HG03342 (cell line): Measurements from ENCODE around the gene ATP2B2.

Source experiments
- ATAC-seq: cut with Tn5 transposase; IDR thresholded peaks from one replicate; pipeline ENCODE4 v1.9.1; 2021; ENCODE audit warnings: mild to moderate bottlenecking, moderate library complexity; ENCODE audit not compliant: unreplicated experiment

ATP2B2 gene

DNA sequence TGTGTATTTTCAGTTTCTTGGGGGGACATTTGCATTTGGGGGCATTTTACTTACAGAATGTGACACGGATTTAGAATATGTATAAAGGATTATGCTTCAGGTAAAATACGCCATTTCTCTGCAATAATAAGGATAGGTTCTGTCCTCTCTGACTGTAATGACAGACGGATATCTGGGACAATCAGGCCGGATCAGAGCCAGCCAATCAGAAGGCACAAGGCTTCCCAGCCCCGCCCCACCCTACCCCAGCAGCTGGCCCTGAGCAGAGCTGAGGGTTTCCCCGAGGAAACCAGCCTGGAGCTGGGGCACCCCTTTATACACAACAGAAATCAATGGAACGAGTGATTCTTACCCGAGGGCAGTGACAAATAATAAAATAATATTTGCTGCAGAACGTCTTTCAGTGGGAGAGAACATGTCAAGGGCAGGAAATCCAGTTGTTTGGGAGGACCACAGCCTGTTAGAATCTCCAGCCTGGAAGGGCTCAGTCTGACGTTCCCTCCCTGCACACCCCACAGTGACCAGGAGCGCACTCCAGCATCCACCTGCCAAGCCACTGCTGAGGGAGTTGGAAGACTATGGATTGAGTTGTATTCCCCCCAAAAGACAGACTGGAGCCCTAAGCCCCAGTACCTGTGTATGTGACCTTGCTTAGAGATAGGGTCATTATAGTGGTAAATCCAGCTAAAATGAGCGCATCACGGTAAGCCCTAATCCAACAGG is 154.2 kb downstream of the ATP2B2 start:
- no peak for ATAC-seq

DNA sequence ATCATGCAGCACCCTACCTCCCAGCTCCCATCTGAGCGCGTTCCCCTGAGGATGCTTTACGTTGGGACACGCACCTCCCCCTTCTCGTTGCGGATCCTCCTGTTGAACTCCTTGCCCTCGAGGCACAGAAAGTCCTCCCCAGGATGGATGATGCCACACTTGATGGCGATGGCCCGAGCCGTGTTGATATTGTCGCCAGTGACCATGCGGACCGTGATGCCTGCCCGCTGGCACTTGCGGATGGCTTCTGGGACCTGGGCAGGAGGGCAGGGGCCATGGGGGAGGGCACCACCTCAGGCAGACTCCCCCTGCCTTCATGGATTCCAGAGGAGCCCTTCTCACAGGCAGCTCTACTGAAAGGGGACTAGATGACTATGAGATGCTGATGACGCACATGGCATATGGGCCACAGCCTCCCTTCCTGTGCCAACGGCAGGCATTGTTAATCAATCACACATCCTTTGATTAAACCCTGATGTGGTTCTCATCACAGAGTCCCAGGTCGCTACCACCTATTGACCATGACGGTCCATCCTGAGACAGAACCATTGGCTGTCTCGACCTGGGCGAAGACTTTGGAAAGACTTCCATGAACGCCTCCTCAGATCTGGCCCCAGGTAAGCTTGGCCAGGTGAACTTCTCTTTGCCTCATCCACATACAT is 154.9 kb downstream of the ATP2B2 start:
- no peak for ATAC-seq

DNA sequence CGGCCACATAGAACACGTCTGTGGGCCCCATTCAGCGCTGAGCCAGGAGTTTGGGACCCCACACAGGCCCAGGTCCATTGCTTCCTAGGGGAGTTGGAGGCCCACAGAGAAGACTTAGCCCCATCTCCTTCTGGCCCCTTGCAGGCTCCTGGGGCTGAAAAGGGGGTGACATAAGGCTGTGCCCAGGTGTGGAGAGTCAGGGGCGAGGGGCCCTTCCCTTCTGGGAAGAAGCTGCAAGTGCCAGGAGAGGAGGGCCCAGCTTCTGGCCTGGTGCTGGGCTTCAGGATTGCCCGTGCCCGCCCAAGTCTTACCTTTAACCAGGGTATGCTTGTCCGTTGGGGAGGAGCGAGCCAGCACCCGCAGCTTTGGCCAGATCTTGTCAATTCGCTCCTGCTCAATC is 155.6 kb downstream of the ATP2B2 start:
- ATAC-seq: no peak

DNA sequence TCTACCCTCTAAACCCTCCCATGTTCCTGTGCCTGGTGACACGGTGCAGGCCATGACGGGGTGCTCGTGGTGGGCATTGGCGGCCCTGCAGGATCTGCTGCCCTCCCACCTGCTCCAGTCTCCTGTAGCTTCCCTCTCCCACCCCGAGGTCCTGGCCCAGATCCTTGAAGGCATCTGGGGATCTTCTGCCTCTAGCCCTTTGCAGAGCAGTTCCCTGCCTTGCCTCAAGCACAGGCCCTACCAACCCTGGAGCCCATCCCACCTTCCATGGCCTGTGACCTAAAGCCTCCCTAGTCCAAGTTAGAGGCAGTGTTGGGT is 157.0 kb downstream of the ATP2B2 start:
- no peak for ATAC-seq

DNA sequence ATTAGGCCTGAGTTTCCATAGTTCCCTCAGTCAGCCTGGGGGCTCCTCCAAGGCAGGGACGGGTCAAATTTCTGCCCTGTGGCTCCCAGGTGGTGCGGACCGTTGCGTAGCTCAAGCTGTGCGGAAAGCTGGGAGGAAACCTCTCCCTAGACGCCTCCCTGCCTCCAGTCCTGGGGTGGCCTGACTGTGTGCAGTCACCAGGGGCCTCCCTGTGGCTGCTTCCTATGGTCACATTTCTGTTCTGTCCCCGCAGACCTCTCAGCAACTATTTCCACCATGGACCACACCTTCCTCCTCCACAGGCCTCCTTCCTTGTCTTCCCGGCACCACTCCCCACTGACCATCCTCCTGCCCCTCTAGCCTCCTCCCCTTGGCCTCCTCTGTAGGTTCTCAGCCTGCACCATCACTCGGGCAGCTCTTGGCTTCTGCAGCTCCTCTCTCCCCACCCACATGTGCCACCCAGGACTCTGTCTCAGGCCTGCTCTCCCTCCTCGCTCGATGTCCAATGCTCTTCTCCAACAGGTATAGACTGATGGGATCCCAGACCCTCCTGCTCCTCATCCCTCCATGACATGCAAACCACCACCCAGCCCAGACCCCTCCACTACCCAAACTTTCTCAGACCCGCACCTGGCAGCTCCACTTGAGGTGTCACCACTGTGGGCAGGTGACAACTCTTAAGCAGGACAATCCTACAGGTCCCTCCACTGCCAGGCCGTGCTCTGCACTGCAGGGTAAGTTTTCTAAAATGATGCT is 157.6 kb downstream of the ATP2B2 start:
- ATAC-seq: no peak

DNA sequence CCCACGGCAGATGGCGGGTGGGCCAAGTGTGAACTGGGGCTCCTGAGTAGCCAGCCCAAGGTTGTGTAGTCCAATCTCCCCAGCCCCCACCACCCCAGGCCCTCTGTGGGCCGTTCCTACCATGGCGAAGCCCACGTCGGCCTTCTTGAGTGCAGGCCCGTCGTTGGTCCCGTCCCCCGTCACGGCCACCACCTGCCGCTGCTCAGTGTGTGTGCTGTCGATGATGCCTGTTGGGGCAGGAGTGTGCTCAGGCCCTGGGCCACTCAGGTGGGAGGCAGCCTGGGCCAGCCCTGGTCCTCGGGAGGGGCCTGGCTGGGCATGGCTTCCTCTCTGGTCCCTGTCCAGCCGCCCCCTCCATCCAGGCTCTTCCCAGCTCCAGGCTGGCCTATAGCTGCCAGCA is 159.5 kb downstream of the ATP2B2 start:
- no peak for ATAC-seq

DNA sequence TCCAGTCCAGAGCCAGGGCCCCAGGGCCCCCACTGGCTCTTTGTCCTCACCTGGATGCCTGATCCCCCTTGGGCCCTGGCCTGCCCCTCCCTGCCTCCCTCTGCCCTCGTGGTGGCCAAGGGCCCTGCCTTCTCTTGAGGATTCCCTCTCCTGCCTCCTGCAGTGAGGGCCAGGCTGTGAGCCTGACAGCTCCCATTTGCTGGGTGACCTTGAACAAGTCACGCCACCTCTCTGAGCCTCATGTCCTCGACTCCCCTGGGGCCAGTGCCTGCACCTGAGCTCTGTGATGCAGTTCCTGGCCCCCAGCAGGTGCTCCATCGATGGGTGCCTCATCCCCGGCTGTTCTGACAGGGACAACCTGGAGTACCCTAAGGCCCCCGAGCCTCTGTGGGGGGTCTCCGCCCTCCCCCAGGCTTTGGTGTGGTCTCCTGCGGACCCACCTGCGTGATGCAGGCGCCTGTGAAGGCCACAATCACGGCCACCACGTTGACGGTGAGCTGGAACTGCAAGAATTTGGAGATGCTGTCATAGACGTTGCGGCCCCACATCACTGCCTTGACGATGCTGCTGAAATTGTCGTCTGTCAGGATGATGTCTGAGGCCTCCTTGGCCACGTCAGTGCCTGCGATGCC is 160.3 kb downstream of the ATP2B2 start:
- ATAC-seq: no peak

DNA sequence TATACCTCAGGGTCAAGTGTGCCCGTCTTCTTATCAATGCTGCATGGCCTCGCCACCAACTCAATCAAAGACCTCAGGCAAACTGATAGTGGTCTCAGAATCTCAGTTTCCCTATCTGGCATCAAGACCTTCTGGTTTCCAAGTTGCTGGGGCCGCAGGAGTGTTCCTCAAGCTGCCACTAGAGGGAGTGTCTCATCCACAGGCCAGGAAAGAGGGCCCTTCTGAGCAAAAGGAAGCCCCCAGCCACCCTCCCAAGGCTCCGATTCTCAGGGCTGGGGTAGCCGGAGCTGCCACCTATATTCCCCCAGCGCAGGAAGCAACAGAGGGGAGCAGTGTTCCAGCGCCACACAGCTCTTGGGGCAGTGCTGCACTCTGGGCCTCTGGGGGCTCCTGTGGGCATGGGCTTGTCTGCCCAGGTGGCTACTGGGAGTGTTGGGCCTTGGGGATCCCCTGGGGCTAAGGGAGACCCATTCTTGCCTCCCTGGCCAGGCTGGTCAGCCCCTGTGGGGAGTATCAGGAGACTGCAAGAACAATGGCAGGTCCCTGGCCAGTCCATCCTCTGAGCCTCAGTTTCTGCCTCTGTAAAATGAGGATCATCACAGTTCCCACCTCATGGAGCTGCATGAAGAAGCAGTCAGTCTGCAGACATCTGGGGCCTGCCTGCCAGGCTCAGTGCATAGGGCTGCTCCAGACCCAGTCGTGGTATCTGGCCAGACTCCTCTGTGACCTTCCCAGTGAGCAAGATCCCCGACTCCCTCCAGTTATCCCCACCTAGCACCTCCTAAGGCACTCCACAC is 161.0 kb downstream of the ATP2B2 start:
- no peak for ATAC-seq

DNA sequence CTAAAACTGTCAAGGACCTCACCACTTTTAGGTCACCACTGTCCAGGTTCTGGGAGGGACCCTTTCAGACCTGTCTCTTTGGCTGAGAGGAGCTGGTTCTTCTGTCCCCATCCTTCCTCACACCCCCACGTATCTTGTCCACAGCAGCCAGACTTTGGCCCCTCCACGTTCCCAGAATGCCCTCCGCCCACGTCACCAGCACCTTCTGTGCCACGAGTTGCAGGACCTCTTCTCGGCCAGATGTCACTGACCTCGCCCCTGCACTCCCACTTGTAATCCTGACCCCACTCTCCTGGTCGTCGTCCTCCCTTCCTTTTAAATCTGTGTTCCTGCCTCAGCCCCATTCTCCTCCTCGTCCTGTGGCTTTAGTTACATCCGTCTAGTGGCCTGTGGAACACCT is 161.9 kb downstream of the ATP2B2 start:
- no peak for ATAC-seq

DNA sequence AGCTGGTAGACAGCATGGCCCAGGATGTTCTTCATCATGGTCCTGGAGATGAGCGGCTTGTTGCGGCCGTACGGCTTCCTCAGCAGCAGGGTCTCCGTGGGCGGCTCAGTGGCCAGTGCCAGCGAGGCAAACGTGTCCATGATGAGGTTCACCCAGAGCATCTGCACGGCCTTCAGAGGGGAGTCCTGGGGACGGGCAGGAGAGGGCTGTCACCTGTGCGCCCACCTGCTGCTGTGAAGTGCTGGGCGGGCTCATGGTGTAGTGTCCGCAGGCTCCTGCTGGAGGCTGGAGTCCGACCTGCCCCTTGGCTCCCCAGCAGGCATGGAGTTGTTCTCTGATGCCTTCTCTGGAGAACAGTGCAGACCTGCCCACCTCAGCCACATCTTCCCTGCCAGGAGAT is 162.6 kb downstream of the ATP2B2 start:
- no peak for ATAC-seq

DNA sequence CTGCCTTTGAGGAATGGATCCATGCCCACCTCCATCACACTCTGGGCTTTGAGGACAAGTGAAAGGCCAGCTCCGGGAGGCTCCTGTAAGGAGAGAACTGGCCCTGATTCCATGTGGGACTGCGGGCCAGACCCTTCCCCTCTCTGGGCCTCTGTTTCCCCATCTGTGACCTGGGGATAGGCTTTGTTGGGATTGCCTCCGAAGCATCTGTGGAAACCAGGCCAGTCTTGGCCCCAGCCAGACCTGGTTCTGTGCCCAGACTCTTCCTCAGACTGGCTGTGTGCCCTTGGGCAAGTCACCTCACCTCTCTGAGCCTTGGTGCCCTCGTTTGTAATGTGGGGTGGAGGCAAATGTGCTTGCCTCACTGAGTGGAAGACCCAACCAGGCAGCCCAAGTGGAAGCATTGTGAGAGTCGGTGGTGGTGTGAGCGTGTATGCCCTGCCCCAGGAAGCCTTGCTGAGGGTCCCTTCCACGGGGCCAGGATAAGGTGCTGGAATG is 163.4 kb downstream of the ATP2B2 start:
- no peak for ATAC-seq

DNA sequence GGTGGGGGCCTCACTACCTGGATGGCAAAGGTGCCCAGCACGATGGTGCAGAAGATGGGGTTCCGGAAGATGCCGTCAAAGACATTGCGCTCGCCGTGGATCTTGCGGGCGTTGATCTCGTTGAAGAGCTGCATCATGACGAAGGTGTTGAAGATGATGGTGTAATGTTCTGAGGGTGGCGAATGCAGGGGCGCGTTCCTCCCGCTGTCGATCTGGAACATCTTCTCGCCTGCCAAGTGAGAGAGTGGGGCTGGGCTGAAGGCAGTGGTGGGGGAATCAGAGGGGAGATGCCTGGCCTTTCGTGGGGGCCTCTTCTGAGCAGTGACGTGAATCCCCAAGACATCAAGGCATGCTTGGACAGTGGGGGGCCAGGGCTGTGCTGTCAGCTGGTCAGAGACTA is 164.9 kb downstream of the ATP2B2 start:
- ATAC-seq: no peak

DNA sequence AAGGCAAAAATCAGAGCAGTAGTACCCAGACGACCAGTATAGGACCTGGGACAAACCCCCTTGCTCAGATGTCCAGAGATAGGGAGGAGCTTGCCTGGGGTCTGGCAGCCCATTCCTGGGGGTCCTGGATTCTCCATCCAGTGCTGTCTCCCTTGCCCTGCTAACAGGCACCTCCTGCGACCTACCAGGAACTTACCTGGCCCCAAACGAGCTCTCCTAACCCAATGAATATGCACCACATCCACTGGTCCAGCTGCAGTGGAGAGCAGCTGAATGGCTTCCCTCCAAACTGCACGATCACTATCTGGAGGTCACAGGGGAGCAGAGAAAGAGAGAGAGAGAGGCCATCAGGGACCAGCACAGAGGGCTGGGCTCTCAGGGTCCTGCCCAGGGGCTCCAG is 165.3 kb downstream of the ATP2B2 start:
- ATAC-seq: no peak

DNA sequence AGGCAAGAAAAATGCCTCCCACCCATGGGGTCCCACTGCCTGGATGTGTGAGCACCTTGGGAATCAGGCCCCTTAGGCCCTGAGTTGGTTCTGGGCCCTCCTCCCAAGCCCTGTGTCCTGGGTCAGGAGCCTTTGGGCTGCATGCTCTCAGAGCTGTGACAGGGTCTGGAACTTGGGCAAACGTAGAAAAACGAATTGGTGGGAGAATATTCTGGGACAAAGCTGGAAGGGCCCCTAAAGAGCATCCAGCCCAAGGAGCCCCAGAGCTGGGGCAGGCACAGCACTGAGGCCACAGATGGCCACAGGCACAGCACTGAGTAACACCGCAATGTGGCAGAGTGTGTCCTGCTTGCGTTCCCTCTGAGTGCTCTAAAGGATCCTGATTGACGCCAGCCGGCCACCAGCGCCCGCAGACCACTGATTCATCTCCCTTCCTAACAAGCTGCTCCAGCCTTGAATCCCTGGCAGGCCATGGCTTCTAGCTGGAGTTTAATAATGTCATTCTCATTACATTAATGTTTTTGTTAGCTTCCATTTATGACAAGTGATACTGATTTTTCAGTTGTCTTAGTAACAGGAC is 165.9 kb downstream of the ATP2B2 start:
- ATAC-seq: no peak

DNA sequence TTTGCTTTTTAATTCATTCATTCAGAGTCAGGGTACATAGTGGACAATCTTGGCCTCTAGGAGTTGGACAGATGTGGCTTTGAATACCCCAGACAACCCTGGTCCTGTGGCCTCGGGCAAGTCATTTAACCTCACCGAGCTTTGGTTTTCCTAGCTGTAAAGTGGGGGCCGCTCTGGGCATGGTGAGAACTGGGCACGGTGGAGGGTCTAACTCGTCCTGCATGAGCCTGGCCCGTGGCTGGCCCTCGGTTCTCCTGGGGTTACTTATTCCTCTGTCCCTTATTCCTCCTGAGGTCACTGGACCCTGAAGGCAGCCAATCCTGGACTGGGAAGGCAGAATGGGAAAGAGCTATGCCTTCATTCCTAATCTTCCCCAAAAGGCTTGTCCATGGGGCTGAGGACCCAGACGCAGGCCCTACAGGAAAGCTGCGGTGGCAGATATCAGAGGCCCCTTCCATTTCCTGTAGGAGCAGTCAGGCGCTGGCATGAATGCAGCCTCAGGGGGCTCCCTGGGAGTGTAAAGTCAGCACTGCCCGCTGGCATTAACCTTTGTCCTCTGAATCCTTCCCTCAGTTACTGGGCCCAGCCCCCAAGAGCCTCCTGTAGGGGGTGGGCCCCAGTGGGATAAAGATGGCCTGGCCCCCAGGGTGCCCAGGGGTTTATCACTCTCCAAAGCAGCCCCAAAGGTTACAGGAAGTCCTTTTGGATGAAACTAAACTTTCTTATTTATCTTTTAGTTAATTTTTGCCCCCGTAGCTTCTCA is 166.6 kb downstream of the ATP2B2 start:
- ATAC-seq: no peak

DNA sequence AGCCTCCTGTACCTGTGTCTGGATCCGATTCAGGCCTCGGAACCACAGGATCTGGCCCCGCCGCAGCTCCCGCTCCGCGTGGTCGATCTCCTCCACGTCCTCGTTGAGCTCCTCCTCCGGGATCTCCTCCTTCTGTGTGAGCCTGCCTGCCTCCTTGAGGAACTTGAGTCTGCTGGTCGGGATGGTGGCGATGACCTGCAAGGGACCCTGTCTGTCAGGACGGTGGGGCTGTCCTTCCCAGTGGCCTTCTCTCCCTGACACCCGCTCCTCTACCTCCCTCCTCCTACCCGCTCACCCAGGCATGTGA is 167.3 kb downstream of the ATP2B2 start:
- ATAC-seq: no peak

DNA sequence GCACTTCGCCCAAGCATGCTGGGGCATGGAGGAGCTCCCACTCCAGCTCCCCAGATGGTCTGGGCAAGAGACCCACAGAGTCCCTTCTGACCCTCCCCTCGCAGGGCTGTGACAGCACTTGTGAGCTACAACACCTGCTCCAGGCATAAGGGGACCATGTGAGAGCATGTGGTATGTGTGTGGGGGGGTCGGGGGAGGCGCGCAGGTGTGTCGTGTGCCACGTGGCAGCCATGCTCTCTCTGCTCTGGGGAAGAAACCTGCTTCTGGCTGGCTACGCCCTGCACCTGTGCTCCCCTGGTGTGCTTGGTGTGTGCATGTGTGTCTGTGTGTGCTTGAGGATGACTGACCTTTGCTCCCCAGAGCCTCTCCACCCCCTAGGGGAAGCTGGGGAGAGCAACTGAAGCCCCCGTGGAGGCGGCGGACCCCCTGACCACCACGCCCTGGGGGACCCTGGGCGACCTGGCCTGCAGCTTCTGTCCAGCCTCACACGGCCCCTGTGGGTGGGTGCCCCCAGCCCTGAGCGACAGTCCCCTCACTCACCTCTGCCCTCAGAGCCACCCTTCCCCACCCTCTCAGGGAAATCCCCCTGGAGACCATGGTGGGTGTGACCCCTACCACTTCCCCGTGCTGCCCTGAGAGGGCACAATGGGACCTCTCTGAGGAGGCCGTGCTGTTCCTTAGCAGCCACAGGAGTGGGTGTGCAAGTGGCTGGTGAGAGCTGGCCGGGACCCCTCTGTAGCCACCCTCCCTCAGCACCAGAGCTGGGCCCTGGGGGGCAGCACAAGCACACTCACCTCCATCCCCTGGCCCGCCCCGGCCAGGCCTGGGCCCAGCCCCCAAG is 167.8 kb downstream of the ATP2B2 start:
- no peak for ATAC-seq

DNA sequence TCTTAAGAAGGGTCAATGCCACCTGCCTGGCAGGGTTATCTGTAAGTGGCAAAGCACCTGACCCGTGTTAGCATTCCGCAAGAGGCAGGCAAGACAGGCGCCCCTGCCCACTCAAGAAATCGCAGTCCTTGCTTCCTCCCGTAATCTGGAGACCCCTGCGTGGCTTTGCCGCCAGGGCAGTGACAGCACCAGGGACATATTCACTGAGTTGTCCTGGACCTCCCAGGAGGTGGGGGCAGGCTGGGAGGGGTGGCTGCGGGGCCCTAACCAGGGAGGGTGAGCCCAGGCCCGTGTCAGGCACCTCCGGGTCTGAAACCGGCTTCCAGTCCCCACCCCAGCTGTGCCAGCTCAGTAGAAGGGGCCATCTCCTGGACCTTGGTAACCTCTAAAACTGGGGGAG is 168.6 kb downstream of the ATP2B2 start:
- no peak for ATAC-seq
